K562 (cell line): ENCODE data around the gene DLG3. TPM values are rescaled to one million over a fixed set of nuclear protein-coding genes. Genes with fewer than 3 reads are reported as not detected.

ENCODE experiments used
- ATF1 ChIP-seq, 2 experiments: fragments of 450-650 bp in 1 of 2; IDR thresholded peaks; 2 replicates each; pipeline ENCODE4 v1.6.1; 2016; ENCODE audit warnings: missing compliant biosample characterization in 1 of 2, missing genetic modification characterization in 1 of 2
- ATF6 ChIP-seq: sonication (generic); formaldehyde crosslinking; IDR thresholded peaks from 2 replicates; pipeline ENCODE4 v1.4.0; 2020; ENCODE audit warnings: mild to moderate bottlenecking, missing genetic modification reagents
- ATF7 ChIP-seq: fragments of 450-650 bp; IDR thresholded peaks from 2 replicates; pipeline ENCODE4 v1.7.1; 2014; ENCODE audit warnings: mild to moderate bottlenecking, moderate library complexity
- CHAMP1 ChIP-seq: fragments of 450-650 bp; IDR thresholded peaks from 2 replicates; pipeline ENCODE4 v1.6.1; 2016; ENCODE audit warnings: mild to moderate bottlenecking
- CREBBP ChIP-seq: IDR thresholded peaks from one replicate; pipeline ENCODE4 v1.6.1; 2012; ENCODE audit warnings: low read depth, mild to moderate bottlenecking, control low read depth, inconsistent platforms, low read length
- DPF2 ChIP-seq: fragments of 450-650 bp; IDR thresholded peaks from 2 replicates; pipeline ENCODE4 v1.6.1; 2016
- GMEB1 ChIP-seq: fragments of 250-450 bp; sonication (Bioruptor Pico); IDR thresholded peaks from 2 replicates; pipeline ENCODE4 v1.4.0; 2020; ENCODE audit warnings: mild to moderate bottlenecking
- HDAC8 ChIP-seq: fragments of 450-650 bp; IDR thresholded peaks from 2 replicates; pipeline ENCODE4 v1.6.1; 2016; ENCODE audit warnings: mild to moderate bottlenecking, missing genetic modification characterization, moderate library complexity, missing compliant biosample characterization
- LARP7 ChIP-seq: fragments of 450-650 bp; IDR thresholded peaks from 2 replicates; pipeline ENCODE4 v1.6.1; 2016
- NBN ChIP-seq: fragments of 450-650 bp; IDR thresholded peaks from 2 replicates; pipeline ENCODE4 v1.6.1; 2016; ENCODE audit warnings: low read depth, mild to moderate bottlenecking
- NFIC ChIP-seq: fragments of 450-650 bp; IDR thresholded peaks from 2 replicates; pipeline ENCODE4 v1.6.1; 2017; ENCODE audit warnings: mild to moderate bottlenecking, inconsistent platforms
- NFRKB ChIP-seq: fragments of 450-650 bp; IDR thresholded peaks from 2 replicates; pipeline ENCODE4 v1.6.1; 2016; ENCODE audit warnings: low read depth
- NKRF ChIP-seq: fragments of 450-650 bp; IDR thresholded peaks from 2 replicates; pipeline ENCODE4 v1.6.1; 2016; ENCODE audit warnings: borderline replicate concordance
- PHF8 ChIP-seq: fragments of 200-600 bp; sonication (generic); IDR thresholded peaks from 2 replicates; pipeline ENCODE4 v1.6.1; 2012; ENCODE audit warnings: mixed run types, mild to moderate bottlenecking, inconsistent platforms, low read length, moderate library complexity, borderline replicate concordance
- PPARD ChIP-seq: fragments of 250-450 bp; sonication (Bioruptor Pico); IDR thresholded peaks from 2 replicates; pipeline ENCODE4 v1.8.0; 2022; ENCODE audit warnings: inconsistent platforms, mild to moderate bottlenecking, moderate library complexity
- RBM39 ChIP-seq: fragments of 200-400 bp; formaldehyde crosslinking; optimal IDR thresholded peaks from 2 replicates; pipeline ENCODE3; 2018; ENCODE audit warnings: low read depth, low read length
- TBL1XR1 ChIP-seq, 2 experiments: IDR thresholded peaks; 2 replicates each; pipeline ENCODE4 v1.6.1; 2012; ENCODE audit warnings: improper control_type of control experiment in 2 of 2, low read length in 2 of 2, mild to moderate bottlenecking in 1 of 2
- ZNF140 ChIP-seq: fragments of 250-450 bp; sonication (Bioruptor Pico); IDR thresholded peaks from 2 replicates; pipeline ENCODE4 v1.8.0; 2021; ENCODE audit warnings: moderate library complexity, mild to moderate bottlenecking, inconsistent platforms
- ZNF174 ChIP-seq: fragments of 250-450 bp; sonication (Bioruptor Pico); IDR thresholded peaks from 2 replicates; pipeline ENCODE4 v1.4.0; 2020; ENCODE audit warnings: mild to moderate bottlenecking
- ZNF184 ChIP-seq: sonication (generic); formaldehyde crosslinking; IDR thresholded peaks from 2 replicates; pipeline ENCODE4 v1.5.0; 2020; ENCODE audit warnings: missing genetic modification reagents
- ZNF699 ChIP-seq: fragments of 250-450 bp; sonication (Bioruptor Pico); IDR thresholded peaks from 2 replicates; pipeline ENCODE4 v1.8.0; 2021; ENCODE audit warnings: mild to moderate bottlenecking, moderate library complexity; ENCODE audit not compliant: insufficient replicate concordance
- polyA plus RNA-seq, 8 experiments: library from polyadenylated mRNA; depleted of rRNA in 4 of 8; stranded (reverse) in 5 of 8; unstranded in 3 of 8; fragments of >200 nt; fragmentation: Nextera tagmentation in 2 of 8; fragmentation: Illumina TruSeq in 1 of 8; extraction: Ambion mirVana in 2 of 8; extraction: Trizol in 1 of 8; gene quantifications; 2 replicates each; pipeline versions ENCODE4 v1.2.1 to v1.2.3, GENCODE V29; 2011 to 2014; ENCODE audit warnings: inconsistent platforms in 1 of 8, missing spikeins in 1 of 8
- total RNA-seq, 7 experiments: library from RNA; depleted of rRNA in 6 of 7; stranded (reverse); fragments of >200 nt in 6 of 7; fragmentation: Illumina TruSeq in 2 of 7; extraction: Trizol in 2 of 7; gene quantifications; 2 replicates each; pipeline versions ENCODE4 v1.2.1 to v1.2.3, GENCODE V29; 2011 to 2021; ENCODE audit warnings: low replicate concordance in 1 of 7

Gene DLG3
- total and polyA plus RNA-seq, 9 of the 15 experiments (the other 6 are each of a cell fraction or from before 2014, with no cell fraction given) = 3.1 to 15.7 (median 8.8) TPM

GRCh38 chrX:70433848-70434351 lies 10.7 kb upstream of the DLG3 start (continued):
- TF ChIP-seq NFRKB (no peak), RBM39 (no peak), TBL1XR1 (IDR thresholded peaks at IDR 0.05; ENCODE audit: low read length in 2 of 2) (no peak), NFIC (no peak), LARP7 (no peak), NBN (no peak), ATF7 (peak; percentile 76), NKRF (peak; percentile 53; the same call in 1 of the 2 replicates), PPARD (CRISPR knock-in tag) (no peak), ZNF174 (no peak), PHF8 (peak; percentile 43; the same call in 1 of the 2 replicates), ATF1 (CRISPR knock-in tag; IDR thresholded peaks at IDR 0.05) (peak; percentile 72), ATF1 (tag; IDR thresholded peaks at IDR 0.05) (peak; percentile 95), CREBBP (no peak), ATF6 (no peak), DPF2 (no peak), ZNF184 (CRISPR knock-in tag) (no peak), HDAC8 (no peak), ZNF699 (CRISPR knock-in tag) (no peak), ZNF140 (CRISPR knock-in tag) (no peak), CHAMP1 (no peak), GMEB1 (CRISPR knock-in tag) (no peak)
